Hematopoietic multipotent progenitor cell treated with erythropoietin and hydrocortisone succinate and interleukin-3 and kit ligand, for 17 days (in vitro differentiated cells): ENCODE data around the gene GARIN5A.

Experiments
- DNase-seq: peaks from one replicate; pipeline ENCODE4 v3.0.0-alpha.2; 2015; ENCODE audit warnings: low spot score

Gene GARIN5A

GRCh38 chr19:50434525-50434924 lies 42.1 kb downstream of the GARIN5A start:
- DNase-seq, result no peak

GRCh38 chr19:50433201-50434180 lies 43.2 kb downstream of the GARIN5A start:
- DNase-seq, result no peak

DNA sequence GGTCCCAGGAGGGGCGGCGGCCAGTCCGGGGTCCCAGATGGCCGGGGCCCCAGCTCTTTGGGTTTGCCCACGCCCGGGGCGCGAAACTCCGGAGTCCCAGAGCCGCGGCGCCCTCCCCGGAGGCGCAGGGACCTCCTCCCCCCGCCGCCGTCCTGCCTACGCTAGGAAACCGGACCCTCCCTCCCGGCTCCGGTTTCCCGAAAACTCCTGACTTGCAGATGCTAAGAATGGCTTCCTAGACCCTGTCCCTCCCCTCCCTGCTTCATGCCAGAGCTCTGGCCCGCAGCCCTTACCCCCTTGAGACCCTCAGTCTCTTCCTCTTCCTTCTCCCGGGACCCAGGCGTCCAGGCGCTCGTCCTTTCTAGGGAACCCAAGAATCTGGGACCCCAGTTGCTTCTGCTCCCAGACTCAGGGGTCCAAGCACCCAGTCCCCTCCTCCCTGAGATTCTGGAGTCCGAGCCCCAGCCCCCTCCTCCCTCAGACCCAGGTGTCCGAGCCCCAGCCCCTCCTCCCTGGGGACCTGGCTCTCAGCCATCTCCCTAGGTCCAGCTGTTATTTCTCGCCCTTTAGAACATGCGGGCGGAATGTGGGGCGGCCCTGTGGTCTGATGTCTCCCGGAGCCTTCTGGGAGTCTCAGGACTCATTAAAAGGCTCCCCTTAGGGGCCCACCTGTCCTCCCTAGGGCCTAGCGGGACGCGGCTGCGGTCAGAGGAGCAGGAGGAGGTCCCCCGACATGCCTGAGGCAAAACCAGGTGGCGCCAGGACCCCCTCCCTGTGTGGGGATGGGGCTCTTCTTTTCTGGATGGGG lies 44.2 kb downstream of the GARIN5A start, which contains the start of gene MYBPC2:
MYBPC2 (plus strand) TSS at position 672 of the 808 bp plus-strand sequence; CDS start at position 734, 62 bp downstream.
- DNase-seq, result no peak

GRCh38 chr19:50431343-50432220 lies 45.1 kb downstream of the GARIN5A start:
- DNase-seq, result peak; percentile 82

DNA sequence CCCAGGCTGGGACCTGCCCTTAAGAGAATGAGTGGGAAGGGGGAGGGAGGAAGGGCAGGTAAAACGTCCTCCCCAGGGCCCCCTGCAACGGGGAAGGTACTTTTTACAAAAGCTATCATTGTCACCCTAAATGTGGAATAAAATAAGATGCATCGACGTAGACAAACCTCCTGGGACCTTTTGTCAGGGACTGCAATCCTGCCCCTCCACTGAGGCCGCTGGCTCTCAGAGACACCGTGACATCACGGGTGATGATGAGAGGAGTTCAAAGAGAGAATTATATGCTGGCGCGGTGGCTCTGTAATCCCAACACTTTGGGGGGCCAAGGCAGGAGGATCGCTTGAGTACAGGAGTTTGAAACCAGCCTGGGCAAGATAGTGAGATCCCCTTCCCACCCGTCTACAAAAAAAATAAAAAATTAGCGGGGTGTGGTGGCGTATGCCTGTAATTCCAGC lies 45.7 kb downstream of the GARIN5A start:
- no peak for DNase-seq

GRCh38 chr19:50428772-50429463 lies 47.7 kb downstream of the GARIN5A start:
- no peak for DNase-seq

GRCh38 chr19:50427997-50428425 lies 48.6 kb downstream of the GARIN5A start:
- DNase-seq, result no peak

DNA sequence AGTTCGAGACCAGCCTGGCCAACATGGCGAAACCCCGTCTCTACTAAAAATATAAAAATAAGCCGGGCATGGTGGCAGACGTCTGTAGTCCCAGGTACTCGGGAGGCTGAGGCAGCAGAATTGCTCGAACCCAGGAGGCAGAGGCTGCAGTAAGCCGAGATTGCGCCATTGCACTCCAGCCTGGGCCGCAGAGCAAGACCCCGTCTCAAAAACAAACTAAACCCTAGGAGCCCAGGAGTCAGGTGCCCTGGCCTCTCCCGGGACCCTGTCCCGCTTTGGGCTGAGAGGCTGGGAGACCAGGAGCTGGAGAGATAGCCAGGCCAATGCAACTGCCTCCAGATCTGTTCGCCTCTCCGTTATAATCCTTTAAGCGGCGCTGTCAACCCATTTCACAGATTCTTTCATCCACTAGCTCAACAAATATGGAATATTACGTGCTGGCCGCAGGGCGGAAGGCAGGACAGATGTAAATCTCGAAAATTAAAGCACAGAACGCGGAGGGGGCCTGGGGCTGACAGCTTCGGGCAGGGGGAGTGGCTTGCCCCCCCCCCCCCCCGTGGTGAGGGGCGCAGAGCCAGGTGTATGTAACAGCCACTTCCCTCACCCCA lies 49.2 kb downstream of the GARIN5A start:
- DNase-seq, result no peak

GRCh38 chr19:50425581-50425980 lies 51.1 kb downstream of the GARIN5A start:
- DNase-seq, result no peak

GRCh38 chr19:50423279-50424113 lies 53.2 kb downstream of the GARIN5A start:
- no peak for DNase-seq

GRCh38 chr19:50422397-50423278 lies 54.0 kb downstream of the GARIN5A start:
- no peak for DNase-seq

DNA sequence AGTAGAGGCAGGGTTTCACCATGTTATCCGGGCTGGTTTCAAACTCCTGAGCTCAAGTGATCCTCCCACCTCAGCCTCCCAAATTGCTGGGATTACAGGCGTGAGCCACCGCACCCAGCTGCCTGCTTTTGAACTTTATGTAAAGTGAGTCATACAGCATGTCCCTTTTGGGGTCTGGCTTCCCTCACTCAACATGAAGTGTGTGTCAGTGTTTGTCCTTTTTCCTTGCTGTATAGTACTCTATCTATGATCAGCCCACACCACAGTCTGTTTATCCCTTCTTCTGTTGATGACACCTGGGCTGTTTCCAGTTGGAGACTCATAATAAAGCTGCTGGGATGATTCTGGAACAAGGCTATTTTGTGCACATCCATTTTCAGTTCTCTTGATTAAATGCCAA lies 55.8 kb downstream of the GARIN5A start:
- no peak for DNase-seq

DNA sequence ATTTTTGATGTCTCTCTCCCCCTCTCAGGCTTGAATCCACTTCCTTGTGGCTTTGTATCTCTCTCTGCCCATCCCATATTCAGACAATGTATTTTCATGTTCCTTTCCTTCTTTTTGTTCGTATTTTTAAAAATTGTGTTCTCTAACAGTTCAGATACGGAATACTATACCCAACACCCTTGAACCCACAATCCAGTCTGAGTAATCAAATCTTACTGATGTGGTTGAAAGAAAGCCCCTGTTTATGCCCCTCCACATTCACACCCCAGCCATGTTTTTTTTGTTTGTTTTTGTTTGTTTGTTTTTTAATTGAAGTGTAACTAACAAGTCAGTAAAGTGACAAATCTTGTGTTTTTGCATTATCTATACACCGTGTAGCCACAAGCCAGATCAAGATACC lies 56.5 kb downstream of the GARIN5A start:
- DNase-seq, result no peak

DNA sequence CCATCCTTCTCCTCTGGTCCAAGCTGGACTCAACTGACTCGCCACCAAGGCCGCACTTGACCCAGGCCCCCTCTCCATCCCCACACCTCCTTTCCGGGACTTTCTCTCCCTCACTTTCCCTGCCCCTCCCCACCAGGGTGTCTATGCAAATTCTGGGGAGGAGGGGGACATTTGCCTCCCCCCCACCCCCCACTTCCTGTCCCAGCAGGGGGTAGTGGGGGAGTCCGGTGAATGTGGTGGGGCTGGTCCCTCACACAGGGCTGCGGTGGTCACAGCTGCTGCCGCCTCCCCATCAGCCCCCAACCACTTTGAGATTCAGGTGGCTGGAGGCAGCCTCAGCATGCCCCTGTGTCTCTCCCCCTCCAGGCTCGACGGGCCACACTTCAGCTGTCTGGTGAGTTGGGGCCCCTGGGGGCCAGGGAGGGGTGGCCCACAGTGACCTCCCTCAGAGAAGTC lies 57.0 kb downstream of the GARIN5A start:
- DNase-seq, result no peak

DNA sequence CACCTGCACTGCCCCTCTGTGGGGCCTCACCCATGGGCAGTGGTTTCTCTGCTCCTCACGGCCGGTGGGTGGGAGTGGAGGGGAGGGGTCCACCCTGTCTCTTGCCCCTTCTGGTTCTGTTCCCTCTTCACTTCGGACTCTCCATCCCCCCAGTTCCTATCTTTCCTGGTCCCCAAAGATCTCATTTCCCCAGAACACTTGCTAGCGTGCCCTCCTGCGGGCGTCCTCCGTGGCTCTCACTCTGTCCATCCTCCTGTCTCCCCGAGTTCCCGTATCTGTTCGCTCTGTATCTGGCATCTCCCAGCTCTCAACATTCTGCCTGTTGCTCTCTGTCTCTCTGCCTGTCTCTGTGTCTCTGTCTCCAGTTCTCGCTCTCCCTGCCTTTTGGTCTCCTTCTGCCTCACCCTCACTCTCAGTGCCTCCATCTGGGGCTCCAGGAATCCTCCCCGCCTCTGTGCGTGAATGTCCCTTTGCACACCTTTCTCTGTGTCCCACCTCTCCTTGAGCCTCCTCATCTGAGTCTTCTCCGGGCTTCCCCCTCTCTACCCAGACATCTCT lies 57.5 kb downstream of the GARIN5A start:
- DNase-seq, result no peak

DNA sequence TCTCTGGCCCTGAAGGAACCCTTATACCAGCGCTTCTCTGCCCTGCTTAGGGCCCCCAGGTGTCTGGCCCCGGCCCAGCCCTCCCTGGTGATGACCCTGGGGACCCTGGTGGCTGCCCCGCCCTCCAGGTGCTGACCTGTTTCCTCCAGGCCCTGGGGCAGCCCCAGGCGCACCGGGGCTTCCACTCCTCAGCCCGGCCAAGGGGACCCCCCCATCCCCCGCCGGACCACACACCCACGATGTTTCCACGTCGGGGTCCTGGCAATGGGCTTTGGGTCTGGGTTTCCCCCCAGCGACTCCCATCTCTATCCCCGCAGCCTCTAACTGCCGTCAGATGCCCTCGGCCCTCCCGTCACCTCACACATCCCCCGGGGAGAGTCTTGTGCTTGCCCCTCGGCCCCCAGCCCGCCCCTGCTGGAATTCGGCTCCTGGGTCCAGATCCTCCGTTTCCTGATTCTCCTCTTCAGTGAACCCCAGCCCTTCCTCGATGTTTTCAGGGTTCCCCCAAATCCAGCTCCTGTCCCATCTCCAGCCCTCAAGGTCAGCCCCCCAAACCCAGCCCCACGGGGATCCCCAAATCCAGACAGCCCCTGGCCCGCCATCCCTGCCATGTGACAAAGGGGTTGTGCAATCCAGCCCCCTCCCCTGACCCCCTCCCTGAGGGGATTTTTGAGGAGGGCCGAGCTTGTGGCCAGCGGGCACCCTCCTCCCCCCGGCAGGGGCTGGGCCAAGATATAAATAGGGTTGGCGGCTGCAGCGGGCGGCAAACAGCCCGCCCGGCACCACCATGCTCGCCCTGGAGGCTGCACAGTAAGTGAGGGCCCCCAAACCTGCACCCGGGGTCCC lies 58.2 kb downstream of the GARIN5A start, which contains the start of gene SPIB:
SPIB (plus strand) TSS at position 763 of the 846 bp plus-strand sequence; CDS start at position 788, 25 bp downstream.
- DNase-seq, result no peak
